ENCODE measurements around the gene EFCAB13. TPM values are rescaled to one million over a fixed set of nuclear protein-coding genes. Genes with fewer than 3 reads are reported as not detected.

Gene EFCAB13
- total and polyA plus RNA-seq, 2 of the 4 experiments (the other 2 are of a cell fraction) = 0.77 to 1.4 TPM

- Histone ChIP-seq H2BK20ac (ENCODE audit: low read depth, low read length) (no peak overlapping the region), H3K36me3 (ENCODE audit: control insufficient read depth, insufficient read depth, low read length) (no peaks in the 10 kb centered on the region), H3K18ac (ENCODE audit: low read depth, low read length) (no peak overlapping the region), H3K27ac (ENCODE audit: insufficient read depth, low read length) (no peak overlapping the region), H3K9me3 (ENCODE audit: control insufficient read depth, insufficient read depth, low read length) (no peaks in the 10 kb centered on the region), H2BK5ac (ENCODE audit: low read depth, low read length, poor library complexity, severe bottlenecking) (no peak overlapping the region), H4K91ac (ENCODE audit: insufficient read depth, low read depth, low read length) (no peak overlapping the region), H4K20me1 (ENCODE audit: insufficient read depth, low read length) (no peaks in the 10 kb centered on the region), H3K4ac (ENCODE audit: low read depth, low read length) (no peak overlapping the region), H3K27me3 (ENCODE audit: control insufficient read depth, insufficient read depth, low read length) (no peaks in the 10 kb centered on the region), H3K79me1 (ENCODE audit: low read depth in 1 of 2, low read length in 2 of 2) (peaks cover 0 to 17% of the 10 kb centered on the region in 2 experiments; a peak in 2 of 4 replicates), H3K14ac (replicated peaks; ENCODE audit: low read depth, low read length) (no peak overlapping the region), H2AK5ac (ENCODE audit: low read depth, low read length) (no peak overlapping the region), H3K9me1 (ENCODE audit: insufficient read depth, low read length) (0 out of 2 replicates have a peak, but pooled peaks cover 2% of the 10 kb centered on the region), H3K23ac (ENCODE audit: low read depth, low read length) (no peak overlapping the region), H2BK15ac (ENCODE audit: low read depth, low read length) (no peak overlapping the region), H2BK120ac (ENCODE audit: low read depth, low read length) (no peak overlapping the region), H3K4me1 (ENCODE audit: control insufficient read depth, insufficient read depth, low read length) (peaks cover 8% of the 10 kb centered on the region), H3K9ac (ENCODE audit: low read depth, low read length) (no peak overlapping the region), H2AFZ (replicated peaks; ENCODE audit: low read length, poor library complexity) (no peak overlapping the region), H4K8ac (ENCODE audit: low read depth in 2 of 2, low read length in 2 of 2) (no peak overlapping the region), H3K56ac (ENCODE audit: extremely low read depth, insufficient read depth, low read length) (no peak overlapping the region), H4K5ac (ENCODE audit: low read depth, low read length) (no peak overlapping the region), H3K4me3 (ENCODE audit: insufficient read depth, low read depth, low read length) (no peak overlapping the region), H3K4me2 (ENCODE audit: low read depth, low read length) (no peak overlapping the region), H2AK9ac (replicated peaks; ENCODE audit: low read depth, low read length, poor library complexity) (no peak overlapping the region)
- ChIA-PET POLR2A (ENCODE audit: unreplicated experiment) (no interaction called here), CTCF (no interaction called here)
- ATAC-seq (ENCODE audit: low read depth) (no peak), DNase-seq (no peak)
- in situ Hi-C loops (cut with MboI; ENCODE audit: low sequenced_read_pairs) (no loop called here), intact Hi-C loops (cut with micrococcal nuclease) (loop anchor here (5.0 kb wide), 1 partner anchor 166 kb away; no protein-coding TSS in a partner anchor), dilution Hi-C loops (cut with HindIII; ENCODE audit: low sequenced_read_pairs, unreplicated experiment) (no loop called here)
- BruUV-seq (replicated peaks) = no TSS peak
- WGBS, 2 experiments (ENCODE audit: extremely low coverage in 2 of 2, insufficient read length in 1 of 2) = 83% methylated on average over 1 of the region's 5 CpGs; no CpG with 5 or more reads in 1 of the 2 experiments
- TF ChIP-seq, protein P1, sequence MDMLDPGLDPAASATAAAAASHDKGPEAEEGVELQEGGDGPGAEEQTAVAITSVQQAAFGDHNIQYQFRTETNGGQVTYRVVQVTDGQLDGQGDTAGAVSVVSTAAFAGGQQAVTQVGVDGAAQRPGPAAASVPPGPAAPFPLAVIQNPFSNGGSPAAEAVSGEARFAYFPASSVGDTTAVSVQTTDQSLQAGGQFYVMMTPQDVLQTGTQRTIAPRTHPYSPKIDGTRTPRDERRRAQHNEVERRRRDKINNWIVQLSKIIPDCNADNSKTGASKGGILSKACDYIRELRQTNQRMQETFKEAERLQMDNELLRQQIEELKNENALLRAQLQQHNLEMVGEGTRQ (IDR thresholded peaks at IDR 0.05; ENCODE audit: low read depth, low read length) = no peak
- TF ChIP-seq SMC3 (IDR thresholded peaks at IDR 0.05; ENCODE audit: low read depth, low read length) (no peak), RAD21 (IDR thresholded peaks at IDR 0.05; ENCODE audit: low read length) (no peak), FOS (IDR thresholded peaks at IDR 0.05; ENCODE audit: low read depth, low read length) (no peak)
Observed at GRCh38 chr17:47320879-47321502, 2.8 kb upstream of the EFCAB13 start.

Measured in IMR-90 (cell line).